ENCODE data around the gene XRCC3.

The XRCC3 gene

DNA sequence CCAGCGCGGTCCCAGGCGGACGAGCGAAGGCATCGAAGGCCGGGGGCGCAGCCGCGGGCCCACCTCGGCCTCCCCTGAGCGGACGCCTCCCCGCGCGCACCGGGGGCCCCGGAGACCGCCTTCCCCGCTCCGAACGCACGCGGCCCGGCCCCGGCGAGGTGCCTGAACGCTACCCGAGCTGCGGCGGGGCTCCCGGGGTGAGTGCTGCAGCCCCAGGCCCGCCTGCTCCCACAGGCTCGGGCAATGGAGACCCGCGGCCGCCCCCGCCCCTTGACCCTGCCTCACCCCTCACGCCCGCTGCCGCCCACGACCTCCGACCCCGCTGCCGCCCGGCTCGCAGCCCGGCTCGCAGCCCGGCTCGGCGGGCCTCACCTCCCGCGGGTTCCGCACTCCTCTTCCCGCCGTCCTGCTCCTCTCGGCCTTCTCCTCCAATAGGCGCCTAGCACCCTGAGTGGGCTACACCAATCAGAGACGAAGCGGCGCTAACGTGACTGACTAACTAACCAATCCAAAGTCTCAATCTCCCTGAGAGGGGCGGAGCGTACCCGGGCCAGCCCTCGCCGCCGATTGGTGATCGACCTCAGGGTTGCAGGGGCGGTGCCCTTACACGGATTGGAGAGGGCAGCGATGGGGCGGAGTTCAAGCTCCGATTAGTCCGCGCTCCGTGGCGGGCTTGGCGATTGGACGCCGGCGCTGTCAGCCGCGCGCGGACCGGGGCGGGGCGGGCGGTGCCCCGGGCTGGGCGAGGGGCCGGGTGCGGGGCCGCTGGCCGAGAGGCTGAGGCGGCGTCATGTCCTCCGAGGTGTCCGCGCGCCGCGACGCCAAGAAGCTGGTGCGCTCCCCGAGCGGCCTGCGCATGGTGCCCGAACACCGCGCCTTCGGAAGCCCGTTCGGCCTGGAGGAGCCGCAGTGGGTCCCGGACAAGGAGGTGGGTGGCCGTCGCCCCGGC, at the start of gene XRCC3, which contains the start of gene ZFYVE21:
XRCC3 (minus strand) TSS at position 400 of the 949 bp plus-strand sequence. CDS start 4,364 bp downstream, outside the sequence.
ZFYVE21 (plus strand) TSS at position 759 of the 949 bp plus-strand sequence; CDS start at position 791, 32 bp downstream.
- peaks cover 2% of the 10 kb centered on the region for H3K27me3 Mint-ChIP-seq (ENCODE audit: low read depth)
- no peaks in the 10 kb centered on the region for H3K9me3 Mint-ChIP-seq
- peaks cover 15% of the 10 kb centered on the region for H3K36me3 Mint-ChIP-seq (ENCODE audit: low read depth)
- H3K4me3 Mint-ChIP-seq: peak within 1 kb of the TSS; percentile 92
- DNase-seq (ENCODE audit: low spot score): peak; percentile 100
- peak within 1 kb of the TSS; percentile 95 for H3K27ac Mint-ChIP-seq
- H3K4me1 Mint-ChIP-seq (ENCODE audit: low read depth): peaks cover 21% of the 10 kb centered on the region

DNA sequence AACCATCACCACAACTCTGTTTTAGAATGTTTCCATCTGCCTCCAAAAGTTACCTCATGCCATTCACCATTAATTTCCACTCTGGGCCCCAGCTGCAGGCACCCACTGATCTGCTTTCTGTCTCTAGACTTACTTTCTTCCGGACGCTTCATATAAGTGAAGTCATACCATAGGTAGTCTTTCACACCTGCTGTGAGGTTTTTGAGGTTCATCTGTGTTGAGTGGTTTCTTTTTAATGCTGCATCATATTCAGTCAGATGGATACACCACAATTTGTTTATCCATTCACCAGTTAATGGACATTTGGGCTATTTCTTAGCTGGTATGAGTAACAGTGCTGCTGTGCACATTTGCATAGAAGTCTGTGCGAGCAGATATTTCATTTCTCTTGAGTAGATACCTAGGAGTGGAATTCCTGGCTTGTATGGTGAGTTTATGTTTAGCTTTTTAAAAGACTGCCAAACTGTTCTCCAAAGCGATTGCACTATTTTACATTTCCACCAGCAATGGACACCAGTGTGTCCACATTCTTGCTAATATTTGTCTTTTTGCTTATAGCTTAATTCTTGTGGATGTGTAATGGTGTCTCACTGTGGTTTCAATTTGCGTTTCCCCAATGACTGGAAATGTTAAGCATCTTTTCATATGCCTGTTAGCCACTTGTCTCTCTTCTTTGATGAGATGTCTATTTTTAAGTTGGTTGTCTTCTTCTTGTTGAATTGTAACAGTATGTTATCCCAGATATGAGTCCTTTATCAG, 48.7 kb upstream of the XRCC3 start:
- Mint-ChIP-seq H3K27me3 (ENCODE audit: low read depth) (no peaks in the 10 kb centered on the region), H3K36me3 (ENCODE audit: low read depth) (no peaks in the 10 kb centered on the region), H3K4me1 (ENCODE audit: low read depth) (no peaks in the 10 kb centered on the region), H3K27ac (no peak overlapping the region), H3K4me3 (no peak overlapping the region), H3K9me3 (no peaks in the 10 kb centered on the region)
- no peak for DNase-seq (ENCODE audit: low spot score)

DNA sequence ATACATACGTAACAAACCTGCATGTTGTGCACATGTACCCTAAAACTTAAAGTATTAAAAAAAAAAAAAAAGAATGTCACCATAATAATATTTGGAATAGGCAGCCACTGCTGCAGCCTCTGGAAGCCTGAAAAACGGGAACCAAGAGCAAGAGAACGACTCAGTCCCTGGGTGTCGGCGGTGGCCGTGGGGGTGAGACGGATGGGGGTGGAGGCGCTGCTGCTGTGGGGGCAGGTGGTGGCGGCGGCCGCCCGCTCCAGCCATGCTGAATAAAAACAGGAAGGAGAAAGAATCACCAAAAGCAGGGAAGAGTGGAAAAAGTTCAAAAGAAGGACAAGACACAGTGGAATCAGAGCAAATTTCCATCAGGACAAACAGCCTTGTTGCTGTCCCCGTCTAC, 47.3 kb upstream of the XRCC3 start:
- no peak overlapping the region for H3K4me3 Mint-ChIP-seq
- no peaks in the 10 kb centered on the region for H3K36me3 Mint-ChIP-seq (ENCODE audit: low read depth)
- no peaks in the 10 kb centered on the region for H3K27me3 Mint-ChIP-seq (ENCODE audit: low read depth)
- no peak overlapping the region for H3K27ac Mint-ChIP-seq
- H3K4me1 Mint-ChIP-seq (ENCODE audit: low read depth): no peaks in the 10 kb centered on the region
- no peaks in the 10 kb centered on the region for H3K9me3 Mint-ChIP-seq
- no peak for DNase-seq (ENCODE audit: low spot score)

DNA sequence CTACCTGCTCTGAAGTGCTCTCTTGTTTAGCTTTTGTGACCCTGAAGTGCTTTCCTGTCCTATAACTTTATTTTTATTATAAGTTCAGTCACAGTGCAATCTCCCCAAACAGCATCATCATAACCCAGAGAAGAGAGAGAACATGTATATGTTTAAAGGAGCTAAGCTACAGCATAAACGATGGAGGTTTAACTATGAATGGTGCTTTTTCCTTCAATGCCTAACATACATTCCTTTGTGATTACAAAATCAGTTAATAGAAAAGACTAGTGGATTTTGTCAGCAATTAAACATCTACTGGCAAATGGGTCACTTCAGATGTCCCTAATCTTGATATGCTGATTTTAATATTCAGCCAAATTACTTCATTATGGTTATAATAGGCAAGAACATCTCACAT, 46.8 kb upstream of the XRCC3 start:
- H3K4me3 Mint-ChIP-seq: no peak overlapping the region
- H3K27me3 Mint-ChIP-seq (ENCODE audit: low read depth): no peaks in the 10 kb centered on the region
- no peaks in the 10 kb centered on the region for H3K4me1 Mint-ChIP-seq (ENCODE audit: low read depth)
- H3K27ac Mint-ChIP-seq: no peak overlapping the region
- H3K9me3 Mint-ChIP-seq: no peaks in the 10 kb centered on the region
- H3K36me3 Mint-ChIP-seq (ENCODE audit: low read depth): no peaks in the 10 kb centered on the region
- no peak for DNase-seq (ENCODE audit: low spot score)

DNA sequence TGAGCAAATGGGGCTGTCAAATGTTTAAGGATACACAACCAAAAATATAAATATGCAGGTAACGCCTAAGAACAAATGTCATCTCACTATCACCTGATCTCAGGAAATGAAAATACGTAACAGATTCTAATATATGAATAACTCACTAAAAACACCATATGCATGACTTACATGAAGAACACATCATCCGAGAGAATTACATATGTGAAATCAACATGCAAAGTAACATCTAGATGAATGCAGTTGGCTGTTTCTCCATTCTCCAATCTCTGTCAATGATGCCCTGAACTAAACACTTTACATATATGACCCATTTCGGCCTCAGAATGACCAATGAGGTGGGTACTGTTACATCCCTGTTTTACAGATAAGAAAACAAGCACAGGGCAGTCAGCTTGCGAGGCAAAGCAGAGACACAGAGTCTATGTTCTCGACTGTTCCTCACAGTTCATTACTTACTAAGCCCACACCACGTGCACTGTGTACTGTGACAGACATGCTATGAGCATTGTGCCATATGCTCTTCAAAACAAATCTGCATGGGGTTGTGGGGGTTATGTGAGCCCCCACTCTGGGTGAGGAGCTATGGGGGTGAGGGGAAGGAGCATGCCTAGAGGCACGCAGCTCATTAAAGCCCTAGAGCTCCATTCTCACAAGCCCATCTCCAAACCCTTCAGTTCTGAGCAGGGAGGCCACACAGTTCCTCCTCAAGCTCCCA, 43.0 kb upstream of the XRCC3 start:
- Mint-ChIP-seq H3K9me3 (no peaks in the 10 kb centered on the region), H3K27ac (no peak overlapping the region), H3K36me3 (ENCODE audit: low read depth) (no peaks in the 10 kb centered on the region), H3K4me3 (no peak overlapping the region), H3K27me3 (ENCODE audit: low read depth) (no peaks in the 10 kb centered on the region), H3K4me1 (ENCODE audit: low read depth) (no peaks in the 10 kb centered on the region)
- no peak for DNase-seq (ENCODE audit: low spot score)

DNA sequence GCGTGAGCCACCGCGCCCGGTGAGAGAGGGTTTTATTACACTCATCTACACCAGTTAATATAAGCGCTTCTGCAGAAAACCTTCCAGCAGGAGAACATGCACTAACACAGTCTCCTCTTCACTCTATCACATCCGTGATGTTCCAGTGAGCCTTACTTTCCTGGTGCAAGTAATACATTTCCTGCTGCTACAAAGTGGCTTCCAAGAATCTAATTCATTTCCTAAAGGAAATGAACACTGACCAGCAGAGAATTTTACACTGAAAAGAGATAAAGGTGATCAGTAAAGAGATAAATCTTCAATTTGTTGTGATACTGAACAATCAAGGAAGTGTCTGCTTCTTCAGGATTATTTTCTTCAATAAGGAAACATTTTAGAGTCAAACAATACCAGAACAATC, 39.8 kb upstream of the XRCC3 start:
- H3K27ac Mint-ChIP-seq: no peak overlapping the region
- H3K36me3 Mint-ChIP-seq (ENCODE audit: low read depth): no peaks in the 10 kb centered on the region
- H3K4me1 Mint-ChIP-seq (ENCODE audit: low read depth): no peaks in the 10 kb centered on the region
- H3K27me3 Mint-ChIP-seq (ENCODE audit: low read depth): no peaks in the 10 kb centered on the region
- H3K4me3 Mint-ChIP-seq: no peak overlapping the region
- H3K9me3 Mint-ChIP-seq: no peaks in the 10 kb centered on the region
- DNase-seq (ENCODE audit: low spot score): no peak

DNA sequence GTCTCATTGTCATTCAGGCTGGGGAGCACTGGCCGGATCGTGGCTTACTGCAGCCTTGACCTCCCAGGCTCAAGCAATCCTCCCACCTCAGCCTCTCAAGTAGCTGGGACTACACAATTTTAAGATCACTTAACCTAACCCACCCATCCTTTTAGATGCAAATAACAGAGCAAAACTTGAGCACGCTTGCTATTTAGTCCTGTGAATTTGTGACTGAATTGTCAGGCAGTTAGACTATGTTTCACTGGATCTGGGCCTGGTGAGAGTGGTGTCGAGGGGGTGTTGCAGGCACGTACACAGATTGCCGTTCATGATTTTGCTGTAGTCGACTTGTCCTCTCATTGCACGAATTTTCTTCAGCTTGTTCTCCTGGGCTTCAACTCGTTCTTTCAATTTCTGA, 38.5 kb upstream of the XRCC3 start:
- Mint-ChIP-seq H3K9me3 (no peaks in the 10 kb centered on the region), H3K4me1 (ENCODE audit: low read depth) (peaks cover 1% of the 10 kb centered on the region), H3K36me3 (ENCODE audit: low read depth) (no peaks in the 10 kb centered on the region), H3K27me3 (ENCODE audit: low read depth) (no peaks in the 10 kb centered on the region), H3K27ac (no peak overlapping the region), H3K4me3 (no peak overlapping the region)
- DNase-seq (ENCODE audit: low spot score): no peak

DNA sequence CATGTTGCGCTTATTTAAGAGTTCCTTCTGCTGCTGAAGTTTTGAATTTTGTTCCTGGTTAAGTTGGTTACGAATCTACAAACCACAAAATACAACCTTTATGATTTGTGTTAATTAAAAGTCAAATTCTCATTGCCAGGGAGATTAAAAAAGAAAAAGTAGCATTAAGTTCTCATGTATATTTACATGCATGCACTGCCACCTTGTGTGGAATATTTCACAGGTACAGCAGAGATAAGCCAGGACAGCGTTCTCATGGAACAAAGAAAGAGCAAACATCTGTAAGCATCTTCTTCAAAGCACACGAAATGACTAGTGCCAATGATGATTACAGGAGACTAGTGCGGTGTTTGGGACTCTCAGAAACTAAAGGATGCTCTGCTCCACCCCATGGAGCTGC, 34.6 kb upstream of the XRCC3 start:
- no peaks in the 10 kb centered on the region for H3K9me3 Mint-ChIP-seq
- H3K36me3 Mint-ChIP-seq (ENCODE audit: low read depth): no peaks in the 10 kb centered on the region
- H3K27me3 Mint-ChIP-seq (ENCODE audit: low read depth): no peaks in the 10 kb centered on the region
- no peak for DNase-seq (ENCODE audit: low spot score)
- peaks cover 11% of the 10 kb centered on the region for H3K4me1 Mint-ChIP-seq (ENCODE audit: low read depth)
- no peak overlapping the region for H3K4me3 Mint-ChIP-seq
- no peak overlapping the region for H3K27ac Mint-ChIP-seq

DNA sequence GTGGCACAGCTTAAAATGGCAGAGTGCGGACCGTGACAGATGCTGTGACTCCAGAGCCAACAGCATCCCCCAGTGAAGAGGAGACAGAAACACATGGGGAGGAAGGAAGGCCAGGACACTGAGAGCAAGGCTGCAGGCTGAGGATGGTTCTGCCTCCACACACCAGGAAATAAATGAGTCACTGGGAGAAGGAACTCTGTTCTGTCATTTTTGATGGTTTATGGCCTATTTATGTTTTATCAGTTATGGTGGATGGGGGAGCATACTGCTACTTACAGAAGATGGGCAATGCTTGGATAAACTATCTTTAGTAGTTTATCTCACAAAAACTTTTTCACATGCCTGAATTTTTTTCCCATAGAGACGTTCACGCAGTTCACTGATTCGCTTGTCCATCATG, 34.2 kb upstream of the XRCC3 start:
- Mint-ChIP-seq H3K9me3 (no peaks in the 10 kb centered on the region), H3K36me3 (ENCODE audit: low read depth) (no peaks in the 10 kb centered on the region), H3K4me3 (no peak overlapping the region), H3K4me1 (ENCODE audit: low read depth) (peaks cover 11% of the 10 kb centered on the region), H3K27me3 (ENCODE audit: low read depth) (no peaks in the 10 kb centered on the region), H3K27ac (no peak overlapping the region)
- DNase-seq (ENCODE audit: low spot score): no peak

DNA sequence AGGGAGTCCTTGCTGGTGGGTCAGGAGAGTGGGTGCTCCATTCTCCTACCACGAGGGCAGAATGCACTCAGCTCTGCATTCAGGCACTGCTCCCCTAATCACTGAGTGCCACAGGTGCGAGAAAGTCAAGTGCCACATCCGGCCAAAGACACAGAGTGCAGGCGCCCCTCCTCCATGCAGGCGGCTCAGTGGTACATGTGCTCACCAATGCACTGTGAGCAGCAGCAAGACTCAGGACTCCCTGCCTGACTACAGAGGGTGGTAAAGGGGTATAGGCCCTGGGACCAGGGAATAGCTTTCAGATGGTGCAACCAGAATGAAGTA, 33.2 kb upstream of the XRCC3 start:
- H3K4me1 Mint-ChIP-seq (ENCODE audit: low read depth): peaks cover 11% of the 10 kb centered on the region
- no peaks in the 10 kb centered on the region for H3K9me3 Mint-ChIP-seq
- no peaks in the 10 kb centered on the region for H3K36me3 Mint-ChIP-seq (ENCODE audit: low read depth)
- H3K27ac Mint-ChIP-seq: no peak overlapping the region
- DNase-seq (ENCODE audit: low spot score): peak; percentile 20
- no peak overlapping the region for H3K4me3 Mint-ChIP-seq
- H3K27me3 Mint-ChIP-seq (ENCODE audit: low read depth): no peaks in the 10 kb centered on the region

DNA sequence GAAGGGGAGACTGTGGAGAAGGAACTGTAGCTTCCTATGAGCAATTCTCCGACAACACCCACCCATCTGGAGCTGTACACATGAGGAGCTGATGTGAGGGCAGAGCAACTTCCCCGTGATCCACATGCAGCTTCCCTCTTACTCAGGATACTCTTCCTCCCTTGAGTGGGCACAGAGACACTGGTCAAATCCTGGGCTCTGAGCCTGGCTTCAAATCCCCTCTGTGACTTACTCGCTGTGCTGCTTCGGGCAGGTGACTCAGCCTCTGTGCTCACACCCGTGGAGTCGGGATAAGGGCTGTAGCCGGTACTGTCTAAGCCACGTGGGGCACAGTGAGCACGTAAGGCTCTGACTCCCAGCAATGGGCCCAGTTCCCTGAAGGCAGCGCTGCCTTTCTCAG, 31.4 kb upstream of the XRCC3 start:
- H3K27ac Mint-ChIP-seq: no peak overlapping the region

DNA sequence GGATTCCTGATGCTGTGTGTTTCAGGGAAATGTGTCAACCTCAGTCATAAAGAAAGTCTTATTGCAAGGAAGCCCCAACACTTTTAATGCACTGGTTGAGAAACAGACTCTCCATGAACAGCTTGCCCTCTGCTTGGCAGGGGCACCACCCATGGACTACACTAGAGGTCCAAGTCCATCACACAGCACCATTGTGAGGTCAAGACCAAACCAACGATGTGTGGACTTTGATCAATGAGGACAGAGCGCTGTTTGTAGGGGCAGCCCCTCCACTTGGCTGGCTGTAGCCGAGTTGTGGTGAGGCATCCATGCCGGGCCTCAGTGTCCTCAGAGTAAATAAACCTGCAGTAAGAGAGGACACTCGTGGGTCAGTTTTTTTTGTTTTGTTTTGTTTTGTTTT, 30.2 kb upstream of the XRCC3 start:
- no peak for DNase-seq (ENCODE audit: low spot score)
- H3K27me3 Mint-ChIP-seq (ENCODE audit: low read depth): no peaks in the 10 kb centered on the region
- H3K9me3 Mint-ChIP-seq: no peaks in the 10 kb centered on the region
- no peak overlapping the region for H3K4me3 Mint-ChIP-seq
- no peak overlapping the region for H3K27ac Mint-ChIP-seq
- peaks cover 11% of the 10 kb centered on the region for H3K4me1 Mint-ChIP-seq (ENCODE audit: low read depth)
- no peaks in the 10 kb centered on the region for H3K36me3 Mint-ChIP-seq (ENCODE audit: low read depth)

More for the DNA sequence above, 31.4 kb upstream of the XRCC3 start:
- DNase-seq (ENCODE audit: low spot score): no peak
- peaks cover 11% of the 10 kb centered on the region for H3K4me1 Mint-ChIP-seq (ENCODE audit: low read depth)
- H3K36me3 Mint-ChIP-seq (ENCODE audit: low read depth): no peaks in the 10 kb centered on the region
- no peaks in the 10 kb centered on the region for H3K9me3 Mint-ChIP-seq
- H3K27me3 Mint-ChIP-seq (ENCODE audit: low read depth): no peaks in the 10 kb centered on the region
- no peak overlapping the region for H3K4me3 Mint-ChIP-seq

DNA sequence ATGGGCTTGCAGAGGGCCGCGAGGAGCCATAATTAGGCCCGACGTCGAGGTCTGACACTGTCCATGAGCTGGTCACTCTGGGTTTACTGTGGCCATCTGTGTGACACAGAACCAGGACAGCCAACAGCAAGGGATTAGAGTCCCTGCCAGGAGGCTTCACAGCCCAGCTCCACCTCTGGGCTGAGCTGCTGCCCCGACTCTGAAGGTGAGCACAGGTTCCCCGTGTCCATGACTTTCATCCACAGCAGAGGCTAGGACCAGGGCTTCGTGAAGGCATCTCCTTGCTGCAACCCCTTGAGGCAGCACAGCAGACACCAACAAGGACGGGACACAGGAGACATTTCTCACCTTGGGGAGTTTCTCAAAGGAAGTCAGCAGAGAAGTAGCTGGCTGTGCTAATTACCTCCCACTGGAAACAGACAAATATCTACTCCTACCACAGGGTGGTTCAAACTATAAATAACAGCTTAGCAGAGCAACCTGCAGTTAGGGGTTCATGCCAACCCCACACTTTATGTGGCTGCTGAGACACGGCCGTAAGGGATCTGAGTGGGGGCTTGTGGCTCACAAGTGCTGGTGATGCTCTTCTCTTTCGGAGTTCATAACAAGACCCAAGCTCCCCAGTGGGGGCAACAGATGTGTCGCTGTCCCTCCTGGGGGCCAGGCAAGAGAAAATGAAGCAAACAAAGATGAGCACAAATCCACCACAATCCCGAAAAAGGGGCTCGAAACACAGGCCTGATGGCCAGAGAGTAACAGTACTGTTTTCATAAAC, 29.6 kb upstream of the XRCC3 start:
- H3K4me1 Mint-ChIP-seq (ENCODE audit: low read depth): peaks cover 11% of the 10 kb centered on the region
- DNase-seq (ENCODE audit: low spot score): no peak
- no peaks in the 10 kb centered on the region for H3K9me3 Mint-ChIP-seq
- no peak overlapping the region for H3K4me3 Mint-ChIP-seq
- no peaks in the 10 kb centered on the region for H3K36me3 Mint-ChIP-seq (ENCODE audit: low read depth)
- H3K27ac Mint-ChIP-seq: no peak overlapping the region
- H3K27me3 Mint-ChIP-seq (ENCODE audit: low read depth): no peaks in the 10 kb centered on the region

Data from T-helper 2 cell treated with Interferon-gamma antibody and Interleukin-4, amounts not matched to agents 5 μg/mL and 100 μg/mL, for 36 hours (primary cell).